Tibial nerve (tissue), 4 donors: ENCODE measurements around the gene GPR55. TPM values are rescaled to one million over a fixed set of nuclear protein-coding genes. Genes with fewer than 3 reads are reported as not detected.

Experiments
- DNase-seq, 2 donors: peaks; one replicate each; pipeline ENCODE4 v3.0.0-alpha.2; 2019; ENCODE audit warnings: low spot score in 2 of 2
- H3K27ac ChIP-seq, 4 donors: fragments of 200-600 bp; sonication (generic) in 3 of 4; one replicate each; pipeline ENCODE4 v1.5.1; 2017 to 2019; ENCODE audit warnings: mild to moderate bottlenecking in 1 of 4
- H3K27me3 ChIP-seq, 2 donors: fragments of 200-600 bp; sonication (generic) in 1 of 2; one replicate each; pipeline versions ENCODE4 v1.5.1 to v1.6.0; 2017 to 2019
- H3K36me3 ChIP-seq, 3 donors: fragments of 200-600 bp; sonication (generic); one replicate each; pipeline ENCODE4 v1.5.1; 2018 to 2019
- H3K4me1 ChIP-seq, 4 donors: fragments of 200-600 bp; sonication (generic) in 3 of 4; one replicate each; pipeline ENCODE4 v1.5.1; 2017 to 2019
- H3K4me3 ChIP-seq, 4 donors: fragments of 200-600 bp; sonication (generic) in 3 of 4; one replicate each; pipeline ENCODE4 v1.5.1; 2017 to 2019; ENCODE audit warnings: mild to moderate bottlenecking in 1 of 4, moderate library complexity in 1 of 4
- H3K9me3 ChIP-seq, 4 donors: fragments of 200-600 bp; sonication (generic) in 3 of 4; one replicate each; pipeline ENCODE4 v1.5.1; 2017 to 2019
- EP300 ChIP-seq, 2 donors: sonication (generic); formaldehyde crosslinking; IDR thresholded peaks; one replicate each; pipeline ENCODE4 v1.6.1; 2017; ENCODE audit warnings: antibody characterized with exemption in 2 of 2, mild to moderate bottlenecking in 1 of 2
- POLR2A ChIP-seq, 2 donors: fragments of 450-650 bp; IDR thresholded peaks; one replicate each; pipeline ENCODE4 v1.6.1; 2017; ENCODE audit warnings: antibody characterized with exemption in 2 of 2, mild to moderate bottlenecking in 2 of 2, moderate library complexity in 2 of 2
- WGBS, 2 donors: methylation state at CpG; one replicate each; pipeline ENCODE4 v1.1.5; 2018; 5-methylcytosine and 5-hydroxymethylcytosine counted together
- total RNA-seq, 4 donors: library from RNA; depleted of rRNA; stranded (reverse); fragments of >200 nt; gene quantifications; one replicate each; pipeline ENCODE4 v1.1.0, GENCODE V29; 2016
- TF ChIP-seq, protein P1 (sequence below), 5 experiments: fragments of 200-600 bp in 3 of 5; fragments of 450-650 bp in 2 of 5; sonication (generic) in 3 of 5; IDR thresholded peaks; one replicate each; pipeline ENCODE4 v1.5.1; 2016 to 2019; ENCODE audit warnings: antibody characterized with exemption in 5 of 5, mild to moderate bottlenecking in 3 of 5, moderate library complexity in 2 of 5

The GPR55 gene
- total RNA-seq, 4 donors from 2014 or later, result 0.21 TPM; not detected in 3

- no peaks in the 10 kb centered on the region for H3K4me1 ChIP-seq
- H3K9me3 ChIP-seq, result no peaks in the 10 kb centered on the region
- H3K27me3 ChIP-seq, result no peaks in the 10 kb centered on the region
- WGBS, 2 donors, result 89 to 94% methylated on average over 10 of the region's 10 CpGs
- TF ChIP-seq, protein P1, sequence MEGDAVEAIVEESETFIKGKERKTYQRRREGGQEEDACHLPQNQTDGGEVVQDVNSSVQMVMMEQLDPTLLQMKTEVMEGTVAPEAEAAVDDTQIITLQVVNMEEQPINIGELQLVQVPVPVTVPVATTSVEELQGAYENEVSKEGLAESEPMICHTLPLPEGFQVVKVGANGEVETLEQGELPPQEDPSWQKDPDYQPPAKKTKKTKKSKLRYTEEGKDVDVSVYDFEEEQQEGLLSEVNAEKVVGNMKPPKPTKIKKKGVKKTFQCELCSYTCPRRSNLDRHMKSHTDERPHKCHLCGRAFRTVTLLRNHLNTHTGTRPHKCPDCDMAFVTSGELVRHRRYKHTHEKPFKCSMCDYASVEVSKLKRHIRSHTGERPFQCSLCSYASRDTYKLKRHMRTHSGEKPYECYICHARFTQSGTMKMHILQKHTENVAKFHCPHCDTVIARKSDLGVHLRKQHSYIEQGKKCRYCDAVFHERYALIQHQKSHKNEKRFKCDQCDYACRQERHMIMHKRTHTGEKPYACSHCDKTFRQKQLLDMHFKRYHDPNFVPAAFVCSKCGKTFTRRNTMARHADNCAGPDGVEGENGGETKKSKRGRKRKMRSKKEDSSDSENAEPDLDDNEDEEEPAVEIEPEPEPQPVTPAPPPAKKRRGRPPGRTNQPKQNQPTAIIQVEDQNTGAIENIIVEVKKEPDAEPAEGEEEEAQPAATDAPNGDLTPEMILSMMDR (IDR thresholded peaks at IDR 0.05), result no peak
- TF ChIP-seq POLR2A (IDR thresholded peaks at IDR 0.05), result no peak
- no peak for TF ChIP-seq EP300 (IDR thresholded peaks at IDR 0.05)
- H3K4me3 ChIP-seq, result no peak overlapping the region
- no peaks in the 10 kb centered on the region for H3K36me3 ChIP-seq
- DNase-seq, result no peak
- no peak overlapping the region for H3K27ac ChIP-seq
Measured at GRCh38 chr2:230950874-230951339, 25.9 kb upstream of the GPR55 start.

GRCh38 chr2:230949966-230950873, 25.2 kb upstream of the GPR55 start:
- H3K4me3 ChIP-seq, result no peak overlapping the region
- 91 to 92% methylated on average over 20 of the region's 20 CpGs for WGBS, 2 donors

GRCh38 chr2:230947908-230948365, 22.9 kb upstream of the GPR55 start:
- H3K27ac ChIP-seq, result no peak overlapping the region
- 67 to 77% methylated on average over 4 to 8 of the region's 10 CpGs for WGBS, 2 donors
- H3K4me1 ChIP-seq, result no peaks in the 10 kb centered on the region
- H3K27me3 ChIP-seq, result no peaks in the 10 kb centered on the region
- TF ChIP-seq EP300 (IDR thresholded peaks at IDR 0.05) (no peak), POLR2A (IDR thresholded peaks at IDR 0.05) (no peak)
- TF ChIP-seq, protein P1 (IDR thresholded peaks at IDR 0.05), result no peak
- no peaks in the 10 kb centered on the region for H3K9me3 ChIP-seq
- no peaks in the 10 kb centered on the region for H3K36me3 ChIP-seq
- DNase-seq, result no peak
- H3K4me3 ChIP-seq, result no peak overlapping the region

More at GRCh38 chr2:230949966-230950873, 25.2 kb upstream of the GPR55 start:
- H3K9me3 ChIP-seq, result no peaks in the 10 kb centered on the region
- H3K27ac ChIP-seq, result no peak overlapping the region
- no peaks in the 10 kb centered on the region for H3K27me3 ChIP-seq
- TF ChIP-seq, protein P1 (IDR thresholded peaks at IDR 0.05), result no peak
- TF ChIP-seq POLR2A (IDR thresholded peaks at IDR 0.05) (no peak), EP300 (IDR thresholded peaks at IDR 0.05) (no peak)
- H3K36me3 ChIP-seq, result no peaks in the 10 kb centered on the region
- H3K4me1 ChIP-seq, result no peaks in the 10 kb centered on the region
- DNase-seq, result no peak

DNA sequence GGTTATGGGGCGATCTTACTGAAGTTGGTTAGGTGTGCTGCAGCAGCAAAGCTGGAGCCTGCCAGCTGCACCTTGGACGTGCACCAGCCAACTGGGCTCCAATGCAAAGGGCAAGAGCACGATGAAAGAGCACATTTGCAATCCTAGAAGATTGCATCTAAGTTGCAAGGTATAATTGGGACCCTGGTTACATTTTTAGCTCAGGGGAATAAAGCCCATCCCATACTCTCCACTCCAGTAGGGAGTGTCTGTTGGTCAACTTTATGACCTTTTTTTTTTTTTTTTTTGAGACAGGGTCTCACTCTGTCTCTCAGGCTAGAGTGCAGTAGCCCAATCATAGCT, 22.2 kb upstream of the GPR55 start:
- no peak for TF ChIP-seq POLR2A (IDR thresholded peaks at IDR 0.05)
- TF ChIP-seq, protein P1 (IDR thresholded peaks at IDR 0.05), result no peak
- TF ChIP-seq EP300 (IDR thresholded peaks at IDR 0.05), result no peak

More for the DNA sequence above, 22.2 kb upstream of the GPR55 start:
- Histone ChIP-seq H3K4me3 (no peak overlapping the region), H3K36me3 (no peaks in the 10 kb centered on the region), H3K9me3 (no peaks in the 10 kb centered on the region), H3K27ac (no peak overlapping the region), H3K4me1 (no peaks in the 10 kb centered on the region), H3K27me3 (no peaks in the 10 kb centered on the region)
- 86 to 87% methylated on average over 3 of the region's 3 CpGs for WGBS, 2 donors
- DNase-seq, result no peak
